Stomach (tissue), 9 donors: Measurements from ENCODE around the gene TMEM30A. TPM values are rescaled to one million over a fixed set of nuclear protein-coding genes. Genes with fewer than 3 reads are reported as not detected.

Source experiments
- DNase-seq, 2 donors: peaks; one replicate each; pipeline versions ENCODE4 v3.0.0 to v3.0.0-alpha.2; 2013 to 2019
- H3K27ac ChIP-seq, 5 donors: fragments of 200-600 bp in 4 of 5; sonication (generic) in 4 of 5; one replicate each; pipeline ENCODE4 v1.5.1; 2013 to 2019; ENCODE audit warnings: mild to moderate bottlenecking in 1 of 5, moderate library complexity in 1 of 5
- H3K27me3 ChIP-seq, 3 donors: fragments of 200-600 bp; sonication (generic); one replicate each; pipeline ENCODE4 v1.5.1; 2017 to 2019; ENCODE audit warnings: mixed run types in 1 of 3
- H3K36me3 ChIP-seq, 4 donors: fragments of 200-600 bp; sonication (generic); 1 replicate in 3 of 4; 2 replicates in 1 of 4; pipeline ENCODE4 v1.5.1; 2016 to 2019
- H3K4me1 ChIP-seq, 4 donors: fragments of 200-600 bp; sonication (generic); one replicate each; pipeline ENCODE4 v1.5.1; 2016 to 2019
- H3K4me3 ChIP-seq, 4 donors: fragments of 200-600 bp; sonication (generic) in 3 of 4; one replicate each; pipeline ENCODE4 v1.5.1; 2016 to 2019; ENCODE audit warnings: mild to moderate bottlenecking in 1 of 4
- H3K9me3 ChIP-seq, 4 donors: fragments of 200-600 bp; sonication (generic); one replicate each; pipeline ENCODE4 v1.5.1; 2016 to 2019
- EP300 ChIP-seq: sonication (generic); formaldehyde crosslinking; IDR thresholded peaks from one replicate; pipeline ENCODE4 v1.6.1; 2017; ENCODE audit warnings: antibody characterized with exemption
- POLR2A ChIP-seq, 4 donors: fragments of 450-650 bp; IDR thresholded peaks; one replicate each; pipeline ENCODE4 v1.6.1; 2016; ENCODE audit warnings: antibody characterized with exemption in 4 of 4, control low read depth in 2 of 4, mild to moderate bottlenecking in 1 of 4, moderate library complexity in 1 of 4
- POLR2AphosphoS5 ChIP-seq, 3 donors: sonication (generic); formaldehyde crosslinking; IDR thresholded peaks; one replicate each; pipeline ENCODE4 v1.6.1; 2016; ENCODE audit warnings: antibody characterized with exemption in 3 of 3
- WGBS, 5 donors: extraction: QIAGEN DNeasy Blood & Tissue Kit in 3 of 5; methylation state at CpG; one replicate each; pipeline versions ENCODE4 v1.1.5 to v1.1.7; 2013 to 2018; 5-methylcytosine and 5-hydroxymethylcytosine counted together
- intact Hi-C: fragments of 100-400 bp; cut with DNase I; formaldehyde crosslinking; loops from one replicate; pipeline ENCODE4 v1.15.1; 2023; ENCODE audit warnings: low total_unique reads
- polyA plus RNA-seq, 3 donors: library from polyadenylated mRNA; stranded (reverse); fragments of 200-250 nt; gene quantifications; one replicate each; pipeline ENCODE4 v1.2.3, GENCODE V29; 2013
- total RNA-seq, 5 donors: library from RNA; depleted of rRNA; stranded (reverse); fragments of >200 nt; gene quantifications; one replicate each; pipeline versions ENCODE4 v1.1.0 to v1.2.3, GENCODE V29; 2014 to 2016
- TF ChIP-seq, protein P1 (sequence below), 7 experiments: fragments of 450-650 bp in 4 of 7; fragments of 200-600 bp in 3 of 7; sonication (generic) in 3 of 7; IDR thresholded peaks; one replicate each; pipeline ENCODE4 v1.5.1; 2016 to 2019; ENCODE audit warnings: antibody characterized with exemption in 7 of 7, control low read depth in 2 of 7, mild to moderate bottlenecking in 1 of 7
- donor health status: healthy with polysubstance abuse.
- donor health status: Bipolar disorder and iron deficiency.
- donor health status: healthy.

Gene TMEM30A
- total and polyA plus RNA-seq, 8 donors = 5.2 to 175 (median 41.2) TPM

DNA sequence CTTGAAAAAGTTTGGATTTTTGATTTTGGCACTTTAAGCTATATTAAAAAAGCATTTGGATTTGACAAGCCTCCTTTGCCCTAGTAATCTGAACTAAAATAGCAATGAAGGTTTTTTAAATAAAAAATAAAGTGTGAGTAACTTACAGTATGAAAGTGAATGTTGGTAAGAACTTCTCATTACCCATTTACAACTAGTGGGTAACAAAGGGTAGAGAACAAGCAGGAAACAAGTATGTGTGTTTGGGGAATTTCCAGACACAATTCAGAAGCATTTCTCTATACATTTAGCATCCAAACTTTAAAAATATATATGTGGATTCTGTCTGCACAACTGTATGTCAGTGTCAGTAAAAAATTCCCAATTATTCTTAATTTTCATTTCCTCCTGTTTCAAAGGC lies 2.9 kb downstream of the TMEM30A start:
- no peak for DNase-seq
- peak overlapping the region in 2 of 5 donors; percentile 25 to 52 for H3K27ac ChIP-seq
- TF ChIP-seq, protein P1, sequence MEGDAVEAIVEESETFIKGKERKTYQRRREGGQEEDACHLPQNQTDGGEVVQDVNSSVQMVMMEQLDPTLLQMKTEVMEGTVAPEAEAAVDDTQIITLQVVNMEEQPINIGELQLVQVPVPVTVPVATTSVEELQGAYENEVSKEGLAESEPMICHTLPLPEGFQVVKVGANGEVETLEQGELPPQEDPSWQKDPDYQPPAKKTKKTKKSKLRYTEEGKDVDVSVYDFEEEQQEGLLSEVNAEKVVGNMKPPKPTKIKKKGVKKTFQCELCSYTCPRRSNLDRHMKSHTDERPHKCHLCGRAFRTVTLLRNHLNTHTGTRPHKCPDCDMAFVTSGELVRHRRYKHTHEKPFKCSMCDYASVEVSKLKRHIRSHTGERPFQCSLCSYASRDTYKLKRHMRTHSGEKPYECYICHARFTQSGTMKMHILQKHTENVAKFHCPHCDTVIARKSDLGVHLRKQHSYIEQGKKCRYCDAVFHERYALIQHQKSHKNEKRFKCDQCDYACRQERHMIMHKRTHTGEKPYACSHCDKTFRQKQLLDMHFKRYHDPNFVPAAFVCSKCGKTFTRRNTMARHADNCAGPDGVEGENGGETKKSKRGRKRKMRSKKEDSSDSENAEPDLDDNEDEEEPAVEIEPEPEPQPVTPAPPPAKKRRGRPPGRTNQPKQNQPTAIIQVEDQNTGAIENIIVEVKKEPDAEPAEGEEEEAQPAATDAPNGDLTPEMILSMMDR (IDR thresholded peaks at IDR 0.05) = no peak
- no peak for TF ChIP-seq POLR2AphosphoS5 (IDR thresholded peaks at IDR 0.05)
- no peak for TF ChIP-seq EP300
- no peak for TF ChIP-seq POLR2A (IDR thresholded peaks at IDR 0.05)
- intact Hi-C loops = no loop called here
- H3K4me3 ChIP-seq = peak overlapping the region in 2 of 4 donors; percentile 11 to 55
- H3K27me3 ChIP-seq = no peaks in the 10 kb centered on the region
- H3K36me3 ChIP-seq = no peaks in the 10 kb centered on the region
- H3K9me3 ChIP-seq = no peaks in the 10 kb centered on the region
- peaks cover 26 to 82% (median 66%) of the 10 kb centered on the region in 4 donors for H3K4me1 ChIP-seq

DNA sequence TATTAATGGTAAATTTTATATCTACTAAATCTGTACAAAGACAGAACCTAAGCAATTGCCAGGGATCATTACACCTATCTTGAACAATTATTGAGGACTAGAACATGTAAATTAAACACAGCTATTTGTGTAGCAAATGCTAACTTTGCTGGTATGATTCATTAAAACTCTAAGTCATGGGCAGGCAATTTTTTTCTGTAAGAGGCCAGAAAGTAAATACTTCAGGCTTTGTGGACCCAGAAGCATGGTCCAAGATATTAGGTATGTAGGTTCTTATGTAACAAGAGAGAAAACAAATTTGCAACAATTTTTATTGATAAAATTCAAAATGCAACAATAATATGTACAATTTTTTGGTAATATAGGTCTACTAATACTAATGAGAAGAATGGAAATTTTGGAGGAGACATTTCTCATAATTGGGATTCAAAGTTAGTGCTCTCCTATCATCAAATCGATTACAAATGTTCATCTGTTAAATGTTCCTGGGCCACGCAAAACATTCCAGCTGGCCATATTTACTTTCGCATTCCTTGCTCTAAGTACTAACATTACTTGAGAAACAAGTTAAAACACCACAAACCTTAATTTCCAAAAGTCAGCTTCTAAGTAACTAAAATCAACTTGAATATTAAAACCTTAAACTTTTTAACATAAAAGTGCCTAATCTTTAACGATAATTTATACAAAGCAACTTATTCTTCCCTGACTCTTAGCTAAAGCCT lies 4.3 kb downstream of the TMEM30A start:
- intact Hi-C loops = no loop called here
- DNase-seq = no peak
- peak overlapping the region in 3 of 5 donors; percentile 20 to 52 (median 31) for H3K27ac ChIP-seq

DNA sequence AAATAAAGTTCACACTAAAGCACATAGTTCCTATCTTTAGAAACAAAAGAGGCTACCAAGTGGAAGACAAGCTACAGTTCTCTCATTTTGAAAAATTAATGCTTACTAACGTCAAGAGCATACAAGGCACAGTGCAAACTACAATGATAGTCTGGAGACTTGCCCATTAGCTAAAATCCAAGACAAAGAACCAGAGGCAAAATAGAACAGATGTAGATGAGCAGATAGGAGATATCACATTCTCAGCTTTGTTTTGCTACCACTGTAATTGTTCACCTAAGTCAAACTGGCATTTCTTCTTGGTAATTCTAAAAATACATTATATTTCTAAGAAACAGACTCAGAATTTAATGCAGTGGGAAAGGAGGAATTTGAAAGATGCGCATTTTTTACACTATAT lies 5.2 kb downstream of the TMEM30A start:
- no peak for DNase-seq
- H3K9me3 ChIP-seq = no peaks in the 10 kb centered on the region
- no peaks in the 10 kb centered on the region for H3K27me3 ChIP-seq
- H3K27ac ChIP-seq = no peak overlapping the region
- 60 to 68% (median 64%) methylated on average over 2 of the region's 2 CpGs for WGBS, 5 donors
- peaks cover 20 to 88% (median 64%) of the 10 kb centered on the region in 4 donors for H3K4me1 ChIP-seq
- no peak for TF ChIP-seq POLR2AphosphoS5 (IDR thresholded peaks at IDR 0.05)
- TF ChIP-seq EP300 = no peak
- no peak for TF ChIP-seq POLR2A (IDR thresholded peaks at IDR 0.05)
- TF ChIP-seq, protein P1 (IDR thresholded peaks at IDR 0.05) = no peak
- H3K36me3 ChIP-seq = no peaks in the 10 kb centered on the region
- intact Hi-C loops = no loop called here
- H3K4me3 ChIP-seq = no peak overlapping the region

More for the DNA sequence above, 4.3 kb downstream of the TMEM30A start:
- WGBS, 5 donors = 25 to 43% (median 30%) methylated on average over 4 of the region's 4 CpGs
- Histone ChIP-seq H3K27me3 (no peaks in the 10 kb centered on the region), H3K4me1 (peaks cover 20 to 84% (median 59%) of the 10 kb centered on the region in 4 donors), H3K9me3 (no peaks in the 10 kb centered on the region), H3K36me3 (no peaks in the 10 kb centered on the region), H3K4me3 (peak overlapping the region in 2 of 4 donors; percentile 11 to 55)
- TF ChIP-seq, protein P1 (IDR thresholded peaks at IDR 0.05) = no peak
- no peak for TF ChIP-seq POLR2AphosphoS5 (IDR thresholded peaks at IDR 0.05)

DNA sequence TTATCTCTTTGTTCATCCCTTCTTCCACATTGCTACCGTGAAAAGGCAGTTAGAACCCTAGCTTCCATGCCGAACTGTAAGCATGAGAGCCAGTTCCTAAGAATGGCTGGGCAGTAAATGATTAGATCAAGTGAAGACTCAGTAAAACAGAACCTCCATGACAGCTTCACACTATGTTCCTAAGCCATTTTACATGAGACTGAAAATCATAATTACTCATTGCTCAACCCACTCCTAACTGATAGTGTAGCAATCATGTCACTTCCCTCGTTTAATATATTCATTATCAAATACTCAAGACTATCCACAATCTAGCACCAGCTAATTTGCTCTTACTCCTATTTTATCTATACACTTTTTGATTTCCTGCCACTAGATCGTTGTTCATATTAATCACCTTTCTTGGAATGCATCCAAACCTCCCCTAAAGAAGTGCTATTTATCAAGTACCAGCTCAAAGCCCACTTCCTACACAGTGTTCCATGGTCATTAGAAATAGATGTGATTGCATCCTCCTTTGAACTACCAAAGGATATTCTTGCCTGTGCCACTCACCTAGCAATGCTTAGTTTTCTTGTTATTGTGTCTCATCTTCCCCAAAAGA lies 6.0 kb downstream of the TMEM30A start:
- no peak overlapping the region for H3K4me3 ChIP-seq
- H3K9me3 ChIP-seq = no peaks in the 10 kb centered on the region
- H3K4me1 ChIP-seq = peaks cover 25 to 93% (median 70%) of the 10 kb centered on the region in 4 donors
- intact Hi-C loops = no loop called here
- TF ChIP-seq, protein P1 (IDR thresholded peaks at IDR 0.05) = no peak
- no peak for TF ChIP-seq POLR2AphosphoS5 (IDR thresholded peaks at IDR 0.05)
- TF ChIP-seq POLR2A (IDR thresholded peaks at IDR 0.05) = no peak
- no peak for TF ChIP-seq EP300
- H3K27ac ChIP-seq = no peak overlapping the region
- 42 to 51% (median 46%) methylated on average over 4 of the region's 4 CpGs for WGBS, 5 donors
- no peaks in the 10 kb centered on the region for H3K27me3 ChIP-seq
- no peaks in the 10 kb centered on the region for H3K36me3 ChIP-seq
- DNase-seq = no peak
